HG02840 (cell line): Measurements from ENCODE around the gene NFATC3.

Experiments used
- ATAC-seq: cut with Tn5 transposase; IDR thresholded peaks from one replicate; pipeline ENCODE4 v1.9.1; 2021; ENCODE audit warnings: mild to moderate bottlenecking, moderate library complexity, moderate number of reproducible peaks; ENCODE audit not compliant: unreplicated experiment, low FRiP score

Gene NFATC3

DNA sequence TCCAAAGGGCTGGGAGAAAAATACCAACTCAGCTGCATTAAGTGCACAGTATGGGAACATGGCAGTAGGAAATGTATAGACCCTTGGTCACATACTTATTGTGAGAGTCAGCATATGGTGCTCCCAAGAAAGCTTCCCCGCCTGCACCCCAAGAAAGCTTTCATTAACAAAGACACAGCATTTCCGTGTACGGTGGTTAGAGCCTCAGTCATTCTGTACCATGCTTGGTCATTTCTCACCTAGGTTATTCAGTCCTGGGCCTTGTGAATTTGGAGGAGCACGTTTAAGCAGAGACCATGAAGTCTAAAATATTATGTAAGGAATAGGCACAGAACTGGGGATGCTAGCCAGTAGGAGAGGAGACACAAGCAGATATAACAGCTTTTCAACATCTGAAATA is 94.7 kb downstream of the NFATC3 start:
- ATAC-seq, result no peak

DNA sequence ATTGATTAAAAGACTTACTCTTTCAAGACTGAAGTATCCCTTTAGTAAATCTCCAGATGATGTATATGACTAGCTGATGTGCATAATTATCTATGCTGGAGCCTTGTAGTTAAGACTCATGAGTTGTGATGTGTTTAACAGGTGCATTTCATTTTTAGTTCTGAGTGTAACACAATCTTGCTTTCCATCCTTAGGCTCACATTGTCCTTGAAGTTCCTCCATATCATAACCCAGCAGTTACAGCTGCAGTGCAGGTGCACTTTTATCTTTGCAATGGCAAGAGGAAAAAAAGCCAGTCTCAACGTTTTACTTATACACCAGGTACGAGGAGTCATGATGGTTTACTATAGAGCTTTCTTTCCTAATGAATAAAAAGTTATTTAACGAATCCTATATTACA is 97.9 kb downstream of the NFATC3 start:
- no peak for ATAC-seq

DNA sequence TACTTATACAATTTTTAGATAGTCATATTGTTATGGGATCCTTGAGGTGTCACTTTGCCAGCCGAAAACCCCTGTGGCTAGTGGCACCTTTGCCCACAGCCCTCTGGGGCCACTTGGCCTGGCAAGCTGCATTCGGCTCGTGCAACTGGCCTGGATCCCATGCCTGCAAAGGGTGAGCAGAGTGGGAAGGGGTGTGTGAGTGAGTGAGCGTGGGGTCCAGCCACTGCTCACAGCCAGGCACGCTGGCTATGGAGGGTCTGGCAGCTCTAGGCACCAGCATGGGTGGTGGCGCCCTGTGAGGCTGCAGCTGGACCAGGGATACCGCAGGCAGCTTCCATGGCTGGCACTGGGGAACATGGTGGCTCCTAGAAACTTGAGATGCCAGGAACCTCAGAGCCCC is 101.7 kb downstream of the NFATC3 start:
- no peak for ATAC-seq

DNA sequence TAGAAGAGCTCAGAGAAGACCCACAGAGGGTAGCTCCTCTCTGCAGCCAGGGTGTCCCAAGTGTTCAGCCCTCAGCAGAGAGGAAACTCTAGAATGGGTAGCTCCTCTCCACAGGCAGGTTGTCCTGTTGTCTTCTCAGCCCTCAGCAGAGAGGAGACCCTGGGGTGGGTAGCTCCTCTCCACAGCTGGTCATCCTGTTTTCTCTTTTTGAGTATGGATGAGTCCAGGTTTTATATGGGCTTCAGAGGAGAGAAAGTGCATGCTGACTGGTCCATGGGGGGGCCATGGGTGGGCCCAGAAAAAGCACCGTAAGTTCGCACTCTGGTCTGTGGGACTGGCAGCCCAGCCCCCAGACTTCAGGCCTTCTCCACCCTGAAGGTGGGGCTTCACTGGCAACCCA is 102.3 kb downstream of the NFATC3 start:
- no peak for ATAC-seq

DNA sequence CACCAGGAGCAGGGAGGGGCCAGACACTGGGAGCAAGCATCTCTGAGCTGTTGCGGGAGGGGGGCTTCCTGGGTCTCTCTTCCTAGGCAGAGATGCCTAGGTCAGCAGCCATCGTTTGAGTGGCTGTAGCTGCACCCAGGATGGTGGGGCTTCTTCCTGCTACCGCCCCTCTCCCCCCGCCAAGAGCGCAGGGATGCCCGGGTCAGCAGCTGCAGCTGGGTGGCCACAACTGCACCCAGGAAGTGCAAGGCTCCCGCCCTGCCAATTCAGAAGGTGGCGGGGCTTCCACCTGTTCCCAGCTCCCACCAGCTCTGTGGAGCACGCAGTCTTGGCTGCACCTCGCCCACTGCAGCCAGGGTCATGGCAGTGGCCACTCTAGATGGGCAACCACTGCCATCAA is 103.0 kb downstream of the NFATC3 start:
- no peak for ATAC-seq

DNA sequence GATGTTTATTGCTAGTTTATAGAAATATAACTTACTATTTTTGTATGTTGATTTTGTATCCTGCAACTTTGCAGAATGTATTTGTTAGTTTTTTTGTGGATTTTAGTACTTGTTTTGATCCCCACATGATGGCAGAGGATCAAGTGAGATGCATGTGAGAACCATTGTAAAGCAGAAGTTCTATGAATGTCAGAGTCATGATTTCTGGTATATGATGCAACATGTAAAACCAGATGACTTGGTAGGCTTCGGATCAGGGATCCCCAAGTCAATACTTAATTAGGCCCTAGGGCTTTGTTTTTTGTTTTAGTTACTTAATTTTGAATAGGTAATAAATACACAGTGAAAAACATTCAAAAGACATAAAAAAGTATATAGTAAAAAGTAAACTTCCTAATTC is 104.9 kb downstream of the NFATC3 start:
- no peak for ATAC-seq

DNA sequence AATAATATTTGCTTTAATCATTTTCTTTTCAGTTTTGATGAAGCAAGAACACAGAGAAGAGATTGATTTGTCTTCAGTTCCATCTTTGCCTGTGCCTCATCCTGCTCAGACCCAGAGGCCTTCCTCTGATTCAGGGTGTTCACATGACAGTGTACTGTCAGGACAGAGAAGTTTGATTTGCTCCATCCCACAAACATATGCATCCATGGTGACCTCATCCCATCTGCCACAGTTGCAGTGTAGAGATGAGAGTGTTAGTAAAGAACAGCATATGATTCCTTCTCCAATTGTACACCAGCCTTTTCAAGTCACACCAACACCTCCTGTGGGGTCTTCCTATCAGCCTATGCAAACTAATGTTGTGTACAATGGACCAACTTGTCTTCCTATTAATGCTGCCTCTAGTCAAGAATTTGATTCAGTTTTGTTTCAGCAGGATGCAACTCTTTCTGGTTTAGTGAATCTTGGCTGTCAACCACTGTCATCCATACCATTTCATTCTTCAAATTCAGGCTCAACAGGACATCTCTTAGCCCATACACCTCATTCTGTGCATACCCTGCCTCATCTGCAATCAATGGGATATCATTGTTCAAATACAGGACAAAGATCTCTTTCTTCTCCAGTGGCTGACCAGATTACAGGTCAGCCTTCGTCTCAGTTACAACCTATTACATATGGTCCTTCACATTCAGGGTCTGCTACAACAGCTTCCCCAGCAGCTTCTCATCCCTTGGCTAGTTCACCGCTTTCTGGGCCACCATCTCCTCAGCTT is 105.8 kb downstream of the NFATC3 start:
- ATAC-seq, result no peak

DNA sequence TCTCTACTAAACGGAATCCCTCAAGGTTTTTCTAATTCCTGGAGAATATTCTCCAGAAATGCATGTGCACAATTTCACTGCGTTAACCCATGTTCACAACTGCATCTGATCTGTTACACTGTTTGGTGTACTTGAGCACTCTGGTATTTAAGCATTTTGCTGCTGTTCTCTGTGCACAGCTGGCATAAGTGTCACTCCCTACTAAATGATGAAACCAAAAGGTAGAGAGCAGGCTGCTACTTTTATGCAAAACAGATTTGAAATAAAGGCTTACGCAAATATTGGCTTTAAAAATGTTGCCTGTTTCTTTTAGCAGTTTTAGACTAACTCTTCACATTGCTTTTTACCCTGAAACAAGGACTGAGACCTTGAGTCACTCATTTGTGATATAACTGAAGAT is 109.1 kb downstream of the NFATC3 start:
- no peak for ATAC-seq

DNA sequence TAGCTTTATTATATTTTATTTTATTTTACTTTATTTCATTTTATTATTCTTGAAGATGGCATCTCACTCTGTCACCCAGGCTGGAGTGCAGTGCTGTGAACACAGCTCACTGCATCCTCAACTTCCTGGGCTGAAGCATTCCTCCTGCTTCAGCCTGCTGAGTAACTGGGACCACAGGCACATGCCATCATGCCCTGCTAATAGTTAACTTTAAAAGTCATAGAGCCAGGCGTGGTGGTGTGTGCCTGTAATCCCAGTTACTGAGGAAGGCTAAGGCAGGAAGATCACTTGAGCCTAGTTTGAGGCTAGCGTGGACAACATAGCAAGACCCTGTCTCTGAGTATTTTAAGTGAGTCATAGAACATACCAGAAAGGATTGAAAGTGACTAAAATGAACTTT is 112.1 kb downstream of the NFATC3 start:
- ATAC-seq, result no peak

DNA sequence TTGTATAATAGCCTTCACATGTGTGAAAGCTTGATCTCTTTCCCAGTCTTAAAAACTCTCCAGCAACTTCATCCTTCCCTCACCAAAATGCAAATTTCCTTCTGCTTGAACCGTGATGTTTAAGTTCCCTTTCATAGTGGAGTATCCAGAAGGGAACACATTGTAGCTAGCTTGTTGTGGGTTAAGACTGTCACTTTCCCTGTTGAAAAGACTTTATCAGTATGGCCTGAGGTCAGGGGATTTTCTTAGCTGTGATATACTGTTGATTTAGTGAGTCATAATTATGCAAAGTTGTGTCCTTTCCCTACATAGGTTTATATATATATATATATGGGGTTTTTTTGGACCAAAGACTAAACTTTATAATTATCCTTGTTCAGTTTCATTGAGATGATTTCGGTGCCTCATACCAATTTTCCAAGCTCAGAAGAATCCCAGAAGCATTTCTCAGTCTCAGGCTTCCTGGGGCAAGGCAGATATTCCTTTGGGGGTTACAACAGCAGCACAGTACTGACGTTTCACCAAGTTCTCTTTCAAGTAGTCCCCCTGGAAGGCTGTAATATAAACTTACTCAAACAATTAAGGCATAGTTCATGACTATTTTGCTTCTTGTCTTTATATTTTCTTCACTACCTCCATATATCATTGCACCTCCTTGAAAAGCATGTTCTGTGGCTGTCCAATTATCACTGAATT is 115.1 kb downstream of the NFATC3 start:
- ATAC-seq, result no peak

DNA sequence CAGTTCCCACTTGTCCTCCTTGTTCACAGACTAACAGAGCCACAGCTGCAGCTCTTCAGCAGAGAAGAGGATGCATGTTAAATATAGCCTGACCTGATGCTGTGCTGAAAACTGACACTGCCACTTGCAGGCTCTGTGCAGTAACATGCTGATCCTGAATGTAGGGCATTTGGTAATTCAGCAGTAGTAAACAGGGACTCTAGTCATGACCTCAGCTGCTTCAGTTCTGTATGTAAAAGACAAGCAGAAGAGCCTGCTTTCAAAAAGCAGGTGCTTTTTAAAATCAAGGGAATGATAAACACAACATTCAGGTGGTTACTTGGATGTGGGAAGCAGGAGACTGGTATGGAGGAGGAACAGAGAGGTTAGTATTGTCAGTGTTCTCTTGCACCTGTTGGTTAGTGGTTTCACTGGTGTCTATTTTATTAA is 116.9 kb downstream of the NFATC3 start:
- no peak for ATAC-seq

DNA sequence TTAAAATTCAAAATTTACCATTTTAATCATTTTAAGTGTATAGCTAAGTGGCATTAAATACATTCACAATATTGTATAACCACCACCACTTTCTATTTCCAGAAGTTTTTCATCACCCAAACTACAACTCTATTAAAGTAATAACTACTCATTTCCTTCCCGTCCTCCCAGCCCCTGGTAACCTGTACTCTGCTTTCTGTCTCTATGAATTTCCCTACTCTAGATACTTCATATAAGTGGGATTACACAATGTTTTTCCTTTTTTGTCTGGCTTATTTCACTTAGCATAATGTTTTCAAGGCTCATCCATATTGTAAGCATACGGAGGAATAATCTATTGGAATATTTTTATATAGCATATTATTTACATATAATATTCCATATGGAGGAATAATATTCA is 121.1 kb downstream of the NFATC3 start:
- no peak for ATAC-seq

DNA sequence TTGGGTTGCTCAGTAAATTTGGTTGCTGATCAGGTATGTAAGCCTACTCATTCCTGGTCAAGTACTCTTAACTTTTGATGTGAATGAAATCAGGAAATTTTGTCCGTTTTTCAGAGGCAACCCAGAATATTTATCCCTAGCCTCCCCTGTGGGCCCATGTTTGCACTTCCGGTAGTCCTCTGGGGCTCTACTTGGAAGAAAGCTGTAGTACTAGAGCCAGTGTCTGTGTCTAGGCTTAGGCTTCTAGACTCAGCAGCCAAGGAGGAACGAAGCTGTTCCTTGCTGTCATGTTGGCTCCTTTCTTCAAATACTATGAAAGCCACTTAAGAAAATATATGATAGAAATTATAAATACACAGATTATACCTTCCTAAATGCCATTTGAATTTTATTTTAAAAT is 129.6 kb downstream of the NFATC3 start:
- ATAC-seq, result no peak

DNA sequence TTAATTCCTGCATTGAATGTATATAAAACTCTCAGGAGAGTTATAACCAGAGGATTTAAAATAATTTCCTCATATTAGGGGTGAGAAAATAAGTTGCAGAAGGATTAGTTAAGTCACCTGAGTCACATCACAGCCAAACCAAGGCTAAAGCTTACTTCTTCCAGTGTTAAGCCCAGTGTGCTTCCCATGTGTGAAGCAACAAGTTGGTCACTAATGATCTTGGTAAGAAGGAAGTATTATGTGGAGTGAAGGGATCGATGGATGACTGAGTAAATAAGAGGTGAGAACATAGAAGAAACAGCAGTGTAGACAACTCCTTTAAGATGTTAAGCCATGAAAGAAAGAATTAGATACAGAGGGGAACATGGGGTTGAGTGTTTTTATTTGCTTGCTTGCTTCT is 130.1 kb downstream of the NFATC3 start:
- ATAC-seq, result no peak

DNA sequence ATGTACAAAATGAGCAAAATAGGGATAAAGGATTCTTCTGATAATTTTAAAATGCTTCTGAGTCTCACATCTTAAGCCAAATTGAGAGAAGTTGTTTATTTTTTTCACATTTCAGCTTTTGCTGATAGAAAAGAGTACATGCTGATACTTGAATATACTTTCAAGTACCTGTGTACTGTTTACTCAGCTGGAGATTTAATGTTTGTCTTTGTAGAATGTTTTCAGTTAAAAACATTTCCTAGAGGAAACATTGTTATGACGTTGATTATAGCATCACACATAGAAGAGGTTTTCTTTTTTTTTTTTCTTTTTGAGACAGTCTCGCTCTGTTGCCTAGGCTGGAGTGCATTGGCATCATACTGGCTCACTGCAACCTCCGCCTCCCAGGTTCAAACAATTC is 131.1 kb downstream of the NFATC3 start:
- ATAC-seq, result no peak

DNA sequence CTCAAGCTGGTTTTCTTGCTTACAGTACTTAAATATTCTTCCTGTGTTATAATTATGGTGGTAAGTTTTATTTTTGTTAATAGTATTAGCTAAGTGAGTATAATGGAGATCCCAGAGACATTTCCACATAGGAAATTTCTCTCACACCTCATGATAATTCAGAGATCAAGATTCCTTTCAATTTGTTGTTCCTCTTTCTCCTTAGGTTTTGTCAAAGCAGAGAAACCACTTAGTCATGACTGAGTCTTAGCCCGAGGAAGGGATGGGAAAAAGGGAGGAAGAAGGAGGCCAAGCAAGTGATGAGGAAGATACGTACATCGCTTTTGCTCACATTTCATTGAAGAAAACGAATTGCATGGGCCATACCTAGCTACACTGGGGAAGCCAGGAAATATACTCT is 132.3 kb downstream of the NFATC3 start:
- no peak for ATAC-seq

DNA sequence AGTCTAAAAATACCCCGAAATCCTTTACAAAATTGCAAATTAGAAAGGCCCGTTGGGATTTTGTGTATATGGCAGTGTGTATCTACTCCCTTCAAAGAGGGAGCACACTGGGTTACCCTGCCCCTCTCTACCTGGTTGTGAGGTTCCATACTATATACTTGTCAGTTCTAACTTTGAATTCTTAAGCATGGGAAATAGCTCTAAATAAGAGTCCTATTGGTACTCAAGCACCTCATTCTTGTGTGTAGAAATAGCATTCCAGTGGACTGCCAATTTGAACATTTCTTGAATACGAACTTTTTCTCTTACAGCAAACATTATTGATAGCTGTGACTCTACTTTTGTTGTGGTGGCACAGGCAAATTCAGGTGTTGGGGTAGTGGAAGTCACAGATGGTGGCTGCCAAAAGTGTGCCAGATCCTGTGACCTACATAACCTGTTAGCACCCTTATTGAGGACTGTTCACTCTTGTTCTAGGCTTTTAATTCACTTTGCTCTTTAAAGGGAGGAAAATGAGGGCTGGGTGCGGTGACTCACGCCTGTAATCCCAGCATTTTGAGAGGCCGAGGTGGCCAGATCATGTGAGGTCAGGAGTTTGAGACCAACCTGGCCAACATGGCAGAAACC is 134.7 kb downstream of the NFATC3 start:
- no peak for ATAC-seq

DNA sequence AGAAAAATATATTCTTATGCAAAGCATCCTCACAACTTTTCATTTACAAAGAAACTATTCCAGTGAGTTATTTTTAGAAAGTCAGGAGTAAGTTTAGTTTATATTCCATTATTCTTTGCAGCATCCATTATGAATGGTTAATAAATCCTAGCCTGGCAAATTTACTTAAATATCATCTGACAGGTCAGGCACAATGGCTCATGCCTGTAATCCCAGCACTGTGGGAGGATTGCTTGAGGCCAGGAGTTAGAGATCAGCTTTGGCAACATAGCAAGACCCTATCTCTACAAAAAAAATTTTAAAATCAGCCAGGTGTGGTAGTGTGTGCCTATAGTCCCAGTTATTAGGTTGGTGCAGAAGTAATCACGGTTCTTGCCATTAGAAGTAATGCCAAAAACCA is 137.9 kb downstream of the NFATC3 start:
- no peak for ATAC-seq

DNA sequence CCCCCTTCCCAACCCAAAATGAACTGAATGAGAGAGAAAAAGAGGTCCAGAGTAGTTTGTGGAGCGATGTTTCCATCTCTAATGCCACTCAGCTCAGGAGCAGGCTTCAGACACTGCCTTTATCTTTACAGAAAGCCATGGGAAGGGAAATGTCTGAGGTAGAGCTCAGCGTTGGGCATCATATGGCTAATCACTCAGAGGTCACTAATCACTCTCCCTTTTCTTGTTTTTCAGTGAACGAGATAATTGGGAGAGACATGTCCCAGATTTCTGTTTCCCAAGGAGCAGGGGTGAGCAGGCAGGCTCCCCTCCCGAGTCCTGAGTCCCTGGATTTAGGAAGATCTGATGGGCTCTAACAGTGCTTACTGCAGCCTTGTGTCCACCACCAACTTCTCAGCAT is 140.9 kb downstream of the NFATC3 start:
- ATAC-seq, result no peak

DNA sequence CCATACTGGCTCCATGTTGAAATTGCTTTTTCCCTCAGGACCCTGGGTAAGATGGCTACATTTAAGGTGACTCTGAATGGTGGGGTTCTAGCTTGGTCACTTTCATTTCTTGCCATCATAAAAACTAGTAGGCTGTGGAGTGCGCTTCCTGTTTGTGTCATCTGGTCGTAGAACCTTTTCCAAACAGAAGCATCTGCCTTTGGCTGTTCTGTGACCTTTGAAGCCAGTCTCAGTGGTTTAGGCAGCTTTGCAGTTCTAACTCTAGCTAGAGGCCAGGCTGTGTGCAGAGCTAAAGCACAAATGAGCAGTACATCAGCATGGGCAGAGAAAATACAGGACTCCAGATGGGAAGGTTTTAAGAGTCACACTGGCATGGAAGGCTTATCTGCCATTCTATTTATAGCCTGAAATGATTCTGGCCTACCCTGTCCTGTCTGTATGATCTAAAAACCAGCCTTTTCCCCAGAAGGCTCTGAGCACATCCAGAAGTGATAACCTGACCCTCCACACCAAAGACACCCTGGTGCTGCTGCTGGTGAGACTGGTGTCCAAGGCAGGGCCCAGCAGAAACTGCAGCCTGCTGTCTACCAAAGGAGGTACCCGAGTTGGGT is 142.1 kb downstream of the NFATC3 start:
- ATAC-seq, result no peak

DNA sequence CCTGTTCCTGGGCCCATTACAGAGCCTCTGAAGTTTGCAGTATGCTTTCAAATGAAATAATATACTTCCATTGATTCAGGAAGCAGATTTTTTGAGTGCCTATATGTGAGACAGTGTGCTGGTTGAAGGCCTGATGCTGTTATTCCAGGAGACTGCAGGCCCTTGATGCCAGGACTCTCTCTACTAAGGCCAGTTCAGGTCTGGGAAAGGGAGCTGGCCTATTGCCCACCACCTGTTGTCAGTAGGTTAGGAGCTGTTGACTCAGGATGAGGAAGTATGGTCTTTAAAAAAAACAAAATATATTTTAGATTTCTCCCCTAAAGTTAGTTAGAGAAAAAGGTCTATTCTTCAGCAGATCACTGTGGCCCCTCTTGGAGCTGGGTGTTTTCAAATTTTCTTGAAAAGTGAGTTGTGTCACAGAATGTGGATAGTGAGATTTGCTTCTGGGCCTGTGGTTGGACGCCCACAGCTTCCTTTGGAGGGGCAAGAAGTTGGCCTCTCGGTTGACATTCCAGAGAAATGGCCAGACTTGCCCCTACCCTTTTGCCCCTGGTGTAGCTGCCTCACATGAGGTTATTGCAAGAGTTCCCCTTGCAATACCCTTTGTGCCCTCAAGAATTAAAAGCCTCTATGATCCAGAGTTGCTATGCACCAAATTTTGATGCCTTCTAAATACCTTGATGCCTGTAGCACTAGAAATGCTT is 142.8 kb downstream of the NFATC3 start:
- ATAC-seq, result no peak
